NCI-H2227 (cell line): ENCODE measurements around the gene TUFT1.
A peak's percentile ranks its signal among the peaks of the same experiment; 100 is the strongest.
"Not testable (repeated sequence)": the region's sequence is repeated elsewhere in the genome, so short reads cannot be mapped to it uniquely, and the experiment has no call there.

Experiments
- DNase-seq: peaks from one replicate; lab custom pipeline; 2025; ENCODE audit not compliant: unreplicated experiment; lab: John Stamatoyannopoulos, UW

TUFT1 gene

GRCh38 chr1:151578941-151579340, 38.8 kb downstream of the TUFT1 start:
- no peak for DNase-seq

GRCh38 chr1:151579436-151580225, 39.5 kb downstream of the TUFT1 start:
- DNase-seq = no peak

GRCh38 chr1:151581451-151581850, 41.3 kb downstream of the TUFT1 start:
- no peak for DNase-seq

- no peak for DNase-seq
Measured at GRCh38 chr1:151581921-151582320, 41.8 kb downstream of the TUFT1 start.

- no peak for DNase-seq
Measured at GRCh38 chr1:151583796-151584195, 43.7 kb downstream of the TUFT1 start.

GRCh38 chr1:151584278-151584677, 44.2 kb downstream of the TUFT1 start:
- DNase-seq = no peak

- DNase-seq = no peak
Measured at GRCh38 chr1:151584780-151585179, 44.7 kb downstream of the TUFT1 start.

- no peak for DNase-seq
Measured at GRCh38 chr1:151585622-151586021, 45.5 kb downstream of the TUFT1 start.

GRCh38 chr1:151590961-151591360, 50.9 kb downstream of the TUFT1 start:
- no peak for DNase-seq

- DNase-seq = no peak
Measured at GRCh38 chr1:151593730-151594129, 53.6 kb downstream of the TUFT1 start.

- DNase-seq = peak; percentile 76
Measured at GRCh38 chr1:151594143-151594625, 54.1 kb downstream of the TUFT1 start.

- no peak for DNase-seq
Measured at GRCh38 chr1:151596166-151596953, 56.3 kb downstream of the TUFT1 start.

GRCh38 chr1:151602550-151602949, 62.4 kb downstream of the TUFT1 start:
- DNase-seq = not testable (repeated sequence)

- DNase-seq = no peak
Measured at GRCh38 chr1:151604291-151604690, 64.2 kb downstream of the TUFT1 start.

GRCh38 chr1:151606384-151606783, 66.3 kb downstream of the TUFT1 start:
- DNase-seq = no peak

GRCh38 chr1:151606857-151607256, 66.7 kb downstream of the TUFT1 start:
- no peak for DNase-seq

GRCh38 chr1:151610142-151610541, 70.0 kb downstream of the TUFT1 start:
- DNase-seq = no peak

GRCh38 chr1:151611288-151611790, 71.2 kb downstream of the TUFT1 start:
- no peak for DNase-seq

GRCh38 chr1:151611832-151612500, 71.9 kb downstream of the TUFT1 start, which contains the start of gene SNX27:
Gene SNX27 (plus strand): TSS chr1:151612050. CDS start chr1:151612202, 152 bp downstream.
- DNase-seq = peak; percentile 96

GRCh38 chr1:151612501-151613281, 72.6 kb downstream of the TUFT1 start:
- DNase-seq = peak; percentile 60
